PC-3 (cell line): ENCODE measurements around the gene CRB3.

ENCODE experiments used
- EZH2 ChIP-seq: fragments of 300-600 bp; sonication (generic); IDR thresholded peaks from one replicate; pipeline ENCODE4 v1.6.1; 2017; ENCODE audit warnings: antibody characterized with exemption, mild to moderate bottlenecking, low read length; ENCODE audit not compliant: unreplicated experiment
- EZH2phosphoT487 ChIP-seq: fragments of 300-600 bp; sonication (generic); IDR thresholded peaks from 2 replicates; pipeline ENCODE4 v1.6.1; 2018; ENCODE audit warnings: mild to moderate bottlenecking, antibody characterized with exemption, low read length, borderline replicate concordance
- TF ChIP-seq, protein P1 (sequence below): fragments of 300-600 bp; sonication (generic); conservative IDR thresholded peaks from 2 replicates; pipeline ENCODE4 v1.5.1; 2017; ENCODE audit warnings: antibody characterized with exemption, low read depth, mild to moderate bottlenecking, low read length

GRCh38 chr19:6446452-6446851 lies 17.6 kb upstream of the CRB3 start:
- TF ChIP-seq, protein P1, sequence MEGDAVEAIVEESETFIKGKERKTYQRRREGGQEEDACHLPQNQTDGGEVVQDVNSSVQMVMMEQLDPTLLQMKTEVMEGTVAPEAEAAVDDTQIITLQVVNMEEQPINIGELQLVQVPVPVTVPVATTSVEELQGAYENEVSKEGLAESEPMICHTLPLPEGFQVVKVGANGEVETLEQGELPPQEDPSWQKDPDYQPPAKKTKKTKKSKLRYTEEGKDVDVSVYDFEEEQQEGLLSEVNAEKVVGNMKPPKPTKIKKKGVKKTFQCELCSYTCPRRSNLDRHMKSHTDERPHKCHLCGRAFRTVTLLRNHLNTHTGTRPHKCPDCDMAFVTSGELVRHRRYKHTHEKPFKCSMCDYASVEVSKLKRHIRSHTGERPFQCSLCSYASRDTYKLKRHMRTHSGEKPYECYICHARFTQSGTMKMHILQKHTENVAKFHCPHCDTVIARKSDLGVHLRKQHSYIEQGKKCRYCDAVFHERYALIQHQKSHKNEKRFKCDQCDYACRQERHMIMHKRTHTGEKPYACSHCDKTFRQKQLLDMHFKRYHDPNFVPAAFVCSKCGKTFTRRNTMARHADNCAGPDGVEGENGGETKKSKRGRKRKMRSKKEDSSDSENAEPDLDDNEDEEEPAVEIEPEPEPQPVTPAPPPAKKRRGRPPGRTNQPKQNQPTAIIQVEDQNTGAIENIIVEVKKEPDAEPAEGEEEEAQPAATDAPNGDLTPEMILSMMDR, result no peak
- no peak for TF ChIP-seq EZH2
- no peak for TF ChIP-seq EZH2phosphoT487
